Suppressor macrophage treated with lipopolysaccharide for 4 hours (primary cell): ENCODE data around the gene CLDND2.
A peak's percentile ranks its signal among the peaks of the same experiment; 100 is the strongest.

Experiments
- DNase-seq: peaks from one replicate; pipeline ENCODE4 v3.0.0-alpha.2; 2020

Gene CLDND2

GRCh38 chr19:51329411-51329810 is 39.4 kb downstream of the CLDND2 start:
- DNase-seq = no peak

- DNase-seq = peak; percentile 87
These were observed 41.5 kb downstream of the CLDND2 start for GRCh38 chr19:51327066-51328001.

- DNase-seq = no peak
These were observed 42.4 kb downstream of the CLDND2 start for GRCh38 chr19:51326216-51327065.

- DNase-seq = peak; percentile 16
These were observed 43.4 kb downstream of the CLDND2 start for GRCh38 chr19:51325161-51325976.

GRCh38 chr19:51324167-51324481 is 44.7 kb downstream of the CLDND2 start:
- DNase-seq = no peak

- no peak for DNase-seq
These were observed 45.2 kb downstream of the CLDND2 start for GRCh38 chr19:51323481-51324166.

- no peak for DNase-seq
These were observed 47.0 kb downstream of the CLDND2 start for GRCh38 chr19:51321799-51322198.

- DNase-seq = no peak
These were observed 48.5 kb downstream of the CLDND2 start for GRCh38 chr19:51320280-51320657.

- DNase-seq = no peak
These were observed 49.0 kb downstream of the CLDND2 start for GRCh38 chr19:51319649-51320279.

- DNase-seq = no peak
These were observed 49.8 kb downstream of the CLDND2 start for GRCh38 chr19:51318687-51319648.

- no peak for DNase-seq
These were observed 50.8 kb downstream of the CLDND2 start for GRCh38 chr19:51317968-51318367.

GRCh38 chr19:51317376-51317775 is 51.4 kb downstream of the CLDND2 start:
- no peak for DNase-seq
